SU-DHL-6 (cell line): ENCODE results near the gene THSD7A.

Experiments used
- EZH2phosphoT487 ChIP-seq: fragments of 200-600 bp; sonication (generic), shearing (Covaris generic); conservative IDR thresholded peaks from 2 replicates; pipeline ENCODE4 v1.6.1; 2018; ENCODE audit warnings: mild to moderate bottlenecking, antibody characterized with exemption, low read length, moderate library complexity, mixed read lengths
- TF ChIP-seq, protein P1 (sequence below): fragments of 200-600 bp; sonication (generic); IDR thresholded peaks from one replicate; pipeline ENCODE4 v1.5.1; 2017; ENCODE audit warnings: antibody characterized with exemption, mild to moderate bottlenecking, low read length, moderate library complexity; ENCODE audit not compliant: insufficient read depth, poor library complexity, severe bottlenecking

DNA sequence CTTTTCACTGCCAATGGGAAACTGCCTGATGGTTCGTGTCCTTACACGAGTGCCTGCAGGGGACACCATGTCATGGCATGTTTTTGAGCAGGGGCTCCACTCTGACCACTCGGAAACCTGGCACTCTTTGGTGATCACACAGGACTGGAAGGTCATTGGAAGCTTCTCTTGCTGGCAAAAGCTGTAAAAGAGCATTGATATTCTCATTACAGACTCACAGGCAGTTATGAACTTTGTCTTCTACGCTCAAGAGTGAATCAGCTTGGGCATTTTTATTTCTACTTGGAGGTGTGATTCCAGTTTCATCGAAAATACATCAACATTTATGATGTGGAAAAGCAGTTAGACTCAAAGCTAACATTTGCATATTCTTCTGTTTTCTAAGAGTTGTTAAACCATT lies 238.7 kb downstream of the THSD7A start:
- TF ChIP-seq, protein P1, sequence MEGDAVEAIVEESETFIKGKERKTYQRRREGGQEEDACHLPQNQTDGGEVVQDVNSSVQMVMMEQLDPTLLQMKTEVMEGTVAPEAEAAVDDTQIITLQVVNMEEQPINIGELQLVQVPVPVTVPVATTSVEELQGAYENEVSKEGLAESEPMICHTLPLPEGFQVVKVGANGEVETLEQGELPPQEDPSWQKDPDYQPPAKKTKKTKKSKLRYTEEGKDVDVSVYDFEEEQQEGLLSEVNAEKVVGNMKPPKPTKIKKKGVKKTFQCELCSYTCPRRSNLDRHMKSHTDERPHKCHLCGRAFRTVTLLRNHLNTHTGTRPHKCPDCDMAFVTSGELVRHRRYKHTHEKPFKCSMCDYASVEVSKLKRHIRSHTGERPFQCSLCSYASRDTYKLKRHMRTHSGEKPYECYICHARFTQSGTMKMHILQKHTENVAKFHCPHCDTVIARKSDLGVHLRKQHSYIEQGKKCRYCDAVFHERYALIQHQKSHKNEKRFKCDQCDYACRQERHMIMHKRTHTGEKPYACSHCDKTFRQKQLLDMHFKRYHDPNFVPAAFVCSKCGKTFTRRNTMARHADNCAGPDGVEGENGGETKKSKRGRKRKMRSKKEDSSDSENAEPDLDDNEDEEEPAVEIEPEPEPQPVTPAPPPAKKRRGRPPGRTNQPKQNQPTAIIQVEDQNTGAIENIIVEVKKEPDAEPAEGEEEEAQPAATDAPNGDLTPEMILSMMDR: no peak
- no peak for TF ChIP-seq EZH2phosphoT487
